ENCODE results near the gene FLNB. TPM values are rescaled to one million over a fixed set of nuclear protein-coding genes. Genes with fewer than 3 reads are reported as not detected.

Gene FLNB
- polyA plus RNA-seq, 1 donor from 2014 or later = 10.3 TPM

- Histone ChIP-seq H3K4me3 (ENCODE audit: low read length) (no peak overlapping the region), H3K79me2 (replicated peaks; ENCODE audit: insufficient read depth, low read length) (no peaks in the 10 kb centered on the region), H3K9me2 (ENCODE audit: insufficient read depth, low read length) (no peaks in the 10 kb centered on the region), H3K36me3 (ENCODE audit: insufficient read depth, low read length) (no peaks in the 10 kb centered on the region), H3K9ac (ENCODE audit: low read length) (no peak overlapping the region), H3F3A (ENCODE audit: insufficient read depth, low read length, poor library complexity, severe bottlenecking) (no peaks in the 10 kb centered on the region), H3K27ac (ENCODE audit: low read length) (no peak overlapping the region), H4K20me1 (ENCODE audit: insufficient read depth) (no peaks in the 10 kb centered on the region), H2AFZ (ENCODE audit: low read depth, low read length) (no peak overlapping the region), H3K9me3 (ENCODE audit: low read length) (no peaks in the 10 kb centered on the region), H3K4me2 (ENCODE audit: low read length) (no peak overlapping the region), H3K27me3 (ENCODE audit: insufficient read depth, low read depth, low read length) (no peaks in the 10 kb centered on the region)
- TF ChIP-seq REST (IDR thresholded peaks at IDR 0.05; ENCODE audit: borderline replicate concordance) (no peak), CTCF (IDR thresholded peaks at IDR 0.05; ENCODE audit: poor library complexity, severe bottlenecking) (no peak), EP300 (conservative IDR thresholded peaks at IDR 0.05; ENCODE audit: poor library complexity, severe bottlenecking) (no peak), SMC3 (conservative IDR thresholded peaks at IDR 0.05; ENCODE audit: poor library complexity) (no peak), TAF1 (IDR thresholded peaks at IDR 0.05; ENCODE audit: low read depth) (no peak), RAD21 (conservative IDR thresholded peaks at IDR 0.05) (no peak), EZH2 (IDR thresholded peaks at IDR 0.05; ENCODE audit: borderline replicate concordance, insufficient read depth, low read length, poor library complexity, severe bottlenecking) (no peak), POLR2AphosphoS5 (IDR thresholded peaks at IDR 0.05) (no peak), MXI1 (conservative IDR thresholded peaks at IDR 0.05; ENCODE audit: poor library complexity, severe bottlenecking) (no peak)
These were observed 172.8 kb downstream of the FLNB start for GRCh38 chr3:58180940-58181587.

GRCh38 chr3:58183221-58183620 is 175.0 kb downstream of the FLNB start:
- Histone ChIP-seq H3K4me3 (ENCODE audit: low read length) (no peak overlapping the region), H3K27me3 (ENCODE audit: insufficient read depth, low read depth, low read length) (no peaks in the 10 kb centered on the region), H3K79me2 (replicated peaks; ENCODE audit: insufficient read depth, low read length) (no peaks in the 10 kb centered on the region), H3K9ac (ENCODE audit: low read length) (no peak overlapping the region), H3K27ac (ENCODE audit: low read length) (no peak overlapping the region), H3K4me2 (ENCODE audit: low read length) (no peak overlapping the region), H3K9me3 (ENCODE audit: low read length) (no peaks in the 10 kb centered on the region), H3K36me3 (ENCODE audit: insufficient read depth, low read length) (no peaks in the 10 kb centered on the region), H4K20me1 (ENCODE audit: insufficient read depth) (no peaks in the 10 kb centered on the region), H3F3A (ENCODE audit: insufficient read depth, low read length, poor library complexity, severe bottlenecking) (no peaks in the 10 kb centered on the region), H2AFZ (ENCODE audit: low read depth, low read length) (no peak overlapping the region), H3K9me2 (ENCODE audit: insufficient read depth, low read length) (no peaks in the 10 kb centered on the region)
- no peak for TF ChIP-seq TAF1 (IDR thresholded peaks at IDR 0.05; ENCODE audit: low read depth)
- no peak for TF ChIP-seq REST (IDR thresholded peaks at IDR 0.05; ENCODE audit: borderline replicate concordance)
- no peak for TF ChIP-seq SMC3 (conservative IDR thresholded peaks at IDR 0.05; ENCODE audit: poor library complexity)
- TF ChIP-seq EZH2 (IDR thresholded peaks at IDR 0.05; ENCODE audit: borderline replicate concordance, insufficient read depth, low read length, poor library complexity, severe bottlenecking) = no peak
- no peak for TF ChIP-seq MXI1 (conservative IDR thresholded peaks at IDR 0.05; ENCODE audit: poor library complexity, severe bottlenecking)
- no peak for TF ChIP-seq EP300 (conservative IDR thresholded peaks at IDR 0.05; ENCODE audit: poor library complexity, severe bottlenecking)
- no peak for TF ChIP-seq POLR2AphosphoS5 (IDR thresholded peaks at IDR 0.05)
- TF ChIP-seq CTCF (IDR thresholded peaks at IDR 0.05; ENCODE audit: poor library complexity, severe bottlenecking) = no peak
